ENCODE measurements around the gene MGLL. TPM values are rescaled to one million over a fixed set of nuclear protein-coding genes. Genes with fewer than 3 reads are reported as not detected.

Gene MGLL
- total and polyA plus RNA-seq, 9 donors: 4.5 to 22.4 (median 13.3) TPM

DNA sequence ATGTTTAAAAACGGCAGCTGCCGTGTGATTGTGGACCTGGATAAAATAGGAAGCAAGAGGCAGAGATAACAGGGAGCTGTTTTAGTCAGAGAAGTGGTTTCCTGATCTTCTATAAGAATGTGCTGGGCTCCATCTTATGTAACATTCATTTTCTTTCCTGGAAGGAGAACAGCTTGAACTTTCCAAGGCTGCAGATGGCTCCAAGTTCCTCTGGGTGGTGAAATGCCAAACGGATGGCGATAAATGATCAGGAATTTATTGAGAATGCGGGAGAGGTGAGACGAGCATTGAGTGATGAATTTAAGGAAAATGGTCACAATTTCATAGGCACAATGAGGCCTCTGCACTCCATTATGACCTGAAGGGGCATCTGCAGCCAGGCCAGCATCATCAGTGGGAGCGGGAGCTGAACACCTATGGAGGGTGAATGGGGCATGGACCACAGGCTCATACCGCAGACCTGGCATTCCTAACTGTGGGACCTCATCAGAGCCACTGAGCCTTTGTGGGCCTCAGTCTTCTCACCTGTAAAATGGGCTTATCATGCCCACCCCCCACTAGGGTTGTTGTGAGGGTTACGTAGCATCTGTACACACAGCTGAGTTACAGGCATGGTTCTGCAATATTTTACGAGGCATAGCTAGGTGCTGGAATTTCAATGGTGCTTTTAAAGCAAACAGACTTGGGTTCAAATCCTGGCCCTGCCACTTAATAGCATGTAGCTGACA, 17.1 kb downstream of the MGLL start:
- DNase-seq: no peak
- Histone ChIP-seq H3K27ac (no peak overlapping the region), H3K4me3 (no peak overlapping the region), H3K27me3 (no peaks in the 10 kb centered on the region), H3K36me3 (no peaks in the 10 kb centered on the region), H3K4me1 (ENCODE audit: insufficient read depth) (no peaks in the 10 kb centered on the region), H3K9me3 (no peaks in the 10 kb centered on the region)
- TF ChIP-seq EP300 (IDR thresholded peaks at IDR 0.05): no peak
- no peak for TF ChIP-seq POLR2A (IDR thresholded peaks at IDR 0.05)
- no peak for TF ChIP-seq CTCF (IDR thresholded peaks at IDR 0.05)
- intact Hi-C loops (cut with DNase I): no loop called here
- WGBS, 3 donors: 66 to 71% (median 69%) methylated on average over 10 of the region's 10 CpGs

DNA sequence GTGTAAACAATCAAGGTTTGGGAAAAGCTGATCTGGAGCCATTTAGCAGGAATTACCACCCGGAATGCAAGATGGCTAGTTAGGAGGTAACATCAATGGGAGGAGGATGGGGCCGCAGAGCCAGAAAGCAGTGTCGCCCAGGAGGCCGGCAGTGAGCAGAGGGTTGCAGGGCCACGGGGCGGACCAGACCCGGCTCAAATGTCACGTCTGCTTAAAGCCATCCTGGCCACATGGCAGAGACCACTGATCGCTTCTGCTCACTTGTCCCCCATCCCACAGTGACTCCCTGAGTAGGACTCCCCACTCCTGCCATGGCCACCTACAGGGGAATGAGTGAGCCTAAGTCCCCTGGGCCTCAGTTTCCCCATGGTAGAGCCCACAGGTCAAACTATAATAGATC, 18.2 kb downstream of the MGLL start:
- Histone ChIP-seq H3K9me3 (no peaks in the 10 kb centered on the region), H3K36me3 (no peaks in the 10 kb centered on the region), H3K4me3 (no peak overlapping the region), H3K4me1 (ENCODE audit: insufficient read depth) (no peaks in the 10 kb centered on the region), H3K27ac (no peak overlapping the region), H3K27me3 (no peaks in the 10 kb centered on the region)
- no peak for TF ChIP-seq CTCF (IDR thresholded peaks at IDR 0.05)
- TF ChIP-seq EP300 (IDR thresholded peaks at IDR 0.05): no peak
- no peak for TF ChIP-seq POLR2A (IDR thresholded peaks at IDR 0.05)
- intact Hi-C loops (cut with DNase I): no loop called here
- DNase-seq: no peak
- WGBS, 3 donors: 90 to 94% (median 92%) methylated on average over 9 of the region's 9 CpGs

- H3K4me3 ChIP-seq: no peak overlapping the region
- DNase-seq: no peak
- no peaks in the 10 kb centered on the region for H3K9me3 ChIP-seq
- no peaks in the 10 kb centered on the region for H3K4me1 ChIP-seq (ENCODE audit: insufficient read depth)
- H3K27me3 ChIP-seq: no peaks in the 10 kb centered on the region
- no peaks in the 10 kb centered on the region for H3K36me3 ChIP-seq
- intact Hi-C loops (cut with DNase I): no loop called here
- TF ChIP-seq CTCF (IDR thresholded peaks at IDR 0.05): no peak
- no peak for TF ChIP-seq POLR2A (IDR thresholded peaks at IDR 0.05)
- TF ChIP-seq EP300 (IDR thresholded peaks at IDR 0.05): no peak
- no peak overlapping the region for H3K27ac ChIP-seq
- 67 to 70% (median 68%) methylated on average over 4 of the region's 4 CpGs for WGBS, 3 donors
These were observed 18.7 kb downstream of the MGLL start for GRCh38 chr3:127803619-127804018.

DNA sequence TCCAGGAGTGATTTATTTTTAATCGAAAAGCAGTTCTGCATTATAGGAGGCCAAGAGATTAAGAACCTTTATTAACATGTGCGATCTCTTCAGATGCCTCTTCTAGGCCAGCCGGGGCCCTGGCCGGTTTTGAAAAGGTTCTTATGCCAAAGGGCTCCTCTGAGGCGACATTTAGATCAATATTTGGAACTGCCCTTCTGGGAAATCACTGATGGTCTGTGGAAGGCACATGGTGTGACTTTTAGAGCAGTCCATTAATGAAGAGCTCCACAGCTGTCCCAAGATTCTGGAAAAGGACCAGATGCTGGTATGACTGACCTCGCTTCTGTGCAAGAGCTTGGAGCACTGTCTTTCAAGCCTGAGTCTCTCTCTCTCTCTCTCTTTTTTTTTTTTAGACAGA, 19.7 kb downstream of the MGLL start:
- no peak for TF ChIP-seq POLR2A (IDR thresholded peaks at IDR 0.05)
- TF ChIP-seq CTCF (IDR thresholded peaks at IDR 0.05): no peak
- no peak for TF ChIP-seq EP300 (IDR thresholded peaks at IDR 0.05)
- H3K9me3 ChIP-seq: no peaks in the 10 kb centered on the region
- intact Hi-C loops (cut with DNase I): no loop called here
- H3K27ac ChIP-seq: no peak overlapping the region
- WGBS, 3 donors: 89 to 90% (median 89%) methylated on average over 6 of the region's 6 CpGs
- H3K4me3 ChIP-seq: no peak overlapping the region
- no peaks in the 10 kb centered on the region for H3K27me3 ChIP-seq
- no peaks in the 10 kb centered on the region for H3K36me3 ChIP-seq
- no peak for DNase-seq
- H3K4me1 ChIP-seq (ENCODE audit: insufficient read depth): no peaks in the 10 kb centered on the region

All from ovary (tissue), 9 donors.